ENCODE data around the gene RMDN2. TPM values are rescaled to one million over a fixed set of nuclear protein-coding genes. Genes with fewer than 3 reads are reported as not detected.

RMDN2 gene
- total RNA-seq, 2 experiments from 2014 or later: 1.4 to 2.6 TPM

- Mint-ChIP-seq H3K4me3 (no peak overlapping the region), H3K4me1 (ENCODE audit: low read depth) (peaks cover 6% of the 10 kb centered on the region), H3K36me3 (ENCODE audit: low read depth) (peaks cover 2% of the 10 kb centered on the region), H3K9me3 (no peaks in the 10 kb centered on the region), H3K27ac (no peak overlapping the region), H3K27me3 (no peaks in the 10 kb centered on the region)
- peak; percentile 20 for TF ChIP-seq CTCF (IDR thresholded peaks at IDR 0.05)
- intact Hi-C loops (cut with micrococcal nuclease): loop anchor here (5.0 kb wide), 1 partner anchor 133 kb away; no protein-coding TSS in a partner anchor
- ATAC-seq: no peak
- no peak for DNase-seq
- CTCF ChIA-PET: interaction anchor here (1.3 kb wide), 1 partner anchor 131 kb away, joined by 4 read pairs; no protein-coding TSS in a partner anchor
- POLR2A ChIA-PET: no interaction called here
These were observed 59.5 kb downstream of the RMDN2 start for GRCh38 chr2:37984589-37984988.

GRCh38 chr2:37985333-37985732 is 60.2 kb downstream of the RMDN2 start:
- CTCF ChIA-PET: interaction anchor here (1.3 kb wide), 1 partner anchor 289 kb away, joined by 5 read pairs; no protein-coding TSS in a partner anchor
- ATAC-seq (no peak), DNase-seq (no peak)
- H3K4me3 Mint-ChIP-seq: no peak overlapping the region
- TF ChIP-seq CTCF (IDR thresholded peaks at IDR 0.05): no peak
- peaks cover 2% of the 10 kb centered on the region for H3K36me3 Mint-ChIP-seq (ENCODE audit: low read depth)
- peaks cover 6% of the 10 kb centered on the region for H3K4me1 Mint-ChIP-seq (ENCODE audit: low read depth)
- H3K27ac Mint-ChIP-seq: no peak overlapping the region
- no peaks in the 10 kb centered on the region for H3K27me3 Mint-ChIP-seq
- intact Hi-C loops (cut with micrococcal nuclease): no loop called here
- no peaks in the 10 kb centered on the region for H3K9me3 Mint-ChIP-seq
- POLR2A ChIA-PET: no interaction called here

- ChIA-PET CTCF (interaction anchor here (1.5 kb wide), 1 partner anchor 90 kb away, joined by 6 read pairs; no protein-coding TSS in a partner anchor), POLR2A (no interaction called here)
- Mint-ChIP-seq H3K4me1 (ENCODE audit: low read depth) (peaks cover 2% of the 10 kb centered on the region), H3K27ac (no peak overlapping the region), H3K9me3 (no peaks in the 10 kb centered on the region), H3K27me3 (no peaks in the 10 kb centered on the region), H3K4me3 (no peak overlapping the region), H3K36me3 (ENCODE audit: low read depth) (peaks cover 3% of the 10 kb centered on the region)
- DNase-seq: no peak
- no peak for TF ChIP-seq CTCF (IDR thresholded peaks at IDR 0.05)
- no peak for ATAC-seq
- intact Hi-C loops (cut with micrococcal nuclease): no loop called here
These were observed 62.1 kb downstream of the RMDN2 start for GRCh38 chr2:37987098-37987775.

- no peaks in the 10 kb centered on the region for H3K9me3 Mint-ChIP-seq
- H3K4me1 Mint-ChIP-seq (ENCODE audit: low read depth): no peaks in the 10 kb centered on the region
- H3K4me3 Mint-ChIP-seq: no peak overlapping the region
- H3K36me3 Mint-ChIP-seq (ENCODE audit: low read depth): peaks cover 1% of the 10 kb centered on the region
- H3K27me3 Mint-ChIP-seq: no peaks in the 10 kb centered on the region
- H3K27ac Mint-ChIP-seq: no peak overlapping the region
- ChIA-PET POLR2A (interaction anchor here (0.6 to 0.7 kb wide), 2 partner anchors 240 to 322 kb away, joined by 4 to 5 read pairs; no protein-coding TSS in a partner anchor), CTCF (interaction anchor here (1.0 to 2.3 kb wide), 2 partner anchors 11 to 272 kb away, joined by 3 to 7 read pairs; no protein-coding TSS in a partner anchor)
- no peak for ATAC-seq
- no peak for TF ChIP-seq CTCF (IDR thresholded peaks at IDR 0.05)
- no peak for DNase-seq
- intact Hi-C loops (cut with micrococcal nuclease): no loop called here
These were observed 67.5 kb downstream of the RMDN2 start for GRCh38 chr2:37992601-37993000.

- DNase-seq (no peak), ATAC-seq (no peak)
- H3K4me1 Mint-ChIP-seq (ENCODE audit: low read depth): no peaks in the 10 kb centered on the region
- TF ChIP-seq CTCF (IDR thresholded peaks at IDR 0.05): no peak
- CTCF ChIA-PET: interaction anchor here (2.3 kb wide), 1 partner anchor 11 kb away, joined by 7 read pairs; no protein-coding TSS in a partner anchor
- H3K36me3 Mint-ChIP-seq (ENCODE audit: low read depth): peaks cover 1% of the 10 kb centered on the region
- POLR2A ChIA-PET: no interaction called here
- H3K9me3 Mint-ChIP-seq: no peaks in the 10 kb centered on the region
- H3K4me3 Mint-ChIP-seq: no peak overlapping the region
- no peak overlapping the region for H3K27ac Mint-ChIP-seq
- H3K27me3 Mint-ChIP-seq: no peaks in the 10 kb centered on the region
- intact Hi-C loops (cut with micrococcal nuclease): no loop called here
These were observed 68.1 kb downstream of the RMDN2 start for GRCh38 chr2:37993143-37993542.

All from activated CD8-positive, alpha-beta T cell treated with anti-CD3 and anti-CD28 coated beads for 36 hours (primary cell).